SK-N-SH treated with all-trans-retinoic acid at 6 μM for 48 hours (cell line): ENCODE results near the gene UPP2.

ENCODE experiments used
- ATAC-seq: fragments of 200-7000 bp; cut with Tn5 transposase; 3 replicates; pipeline ENCODE4 v1.9.1; 2020; ENCODE audit warnings: mild to moderate bottlenecking, moderate library complexity
- ARNTL ChIP-seq: fragments of 450-650 bp; formaldehyde crosslinking; IDR thresholded peaks from 2 replicates; pipeline ENCODE4 v1.5.0; 2020; ENCODE audit warnings: low read depth, mild to moderate bottlenecking, moderate library complexity, borderline replicate concordance
- BACH2 ChIP-seq: fragments of 250-450 bp; sonication (Bioruptor Pico); IDR thresholded peaks from 2 replicates; pipeline ENCODE4 v1.9.0; 2021; ENCODE audit warnings: mild to moderate bottlenecking, borderline replicate concordance
- CSDC2 ChIP-seq: fragments of 250-450 bp; sonication (Bioruptor Pico); IDR thresholded peaks from 2 replicates; pipeline ENCODE4 v1.5.0; 2020; ENCODE audit warnings: mild to moderate bottlenecking, moderate library complexity
- ESRRG ChIP-seq: fragments of 250-450 bp; sonication (Bioruptor Pico); IDR thresholded peaks from 2 replicates; pipeline ENCODE4 v1.6.1; 2021; ENCODE audit warnings: mild to moderate bottlenecking
- GLIS3 ChIP-seq: fragments of 250-450 bp; sonication (Bioruptor Pico); IDR thresholded peaks from 2 replicates; pipeline ENCODE4 v1.5.0; 2020; ENCODE audit warnings: mild to moderate bottlenecking, moderate library complexity
- ISL1 ChIP-seq: fragments of 250-450 bp; sonication (Bioruptor Pico); IDR thresholded peaks from 2 replicates; pipeline ENCODE4 v2.1.2; 2022; ENCODE audit warnings: mild to moderate bottlenecking, moderate library complexity
- OSR1 ChIP-seq: fragments of 250-450 bp; sonication (Bioruptor Pico); IDR thresholded peaks from 2 replicates; pipeline ENCODE4 v1.8.0; 2022; ENCODE audit warnings: moderate library complexity, mild to moderate bottlenecking, inconsistent platforms
- RARB ChIP-seq: fragments of 250-450 bp; sonication (Bioruptor Pico); IDR thresholded peaks from 2 replicates; pipeline ENCODE4 v1.8.0; 2021; ENCODE audit warnings: mild to moderate bottlenecking, moderate library complexity
- SNAI2 ChIP-seq: fragments of 250-450 bp; sonication (Bioruptor Pico); IDR thresholded peaks from 2 replicates; pipeline ENCODE4 v1.5.0; 2020; ENCODE audit warnings: mild to moderate bottlenecking, moderate library complexity
- TCF4 ChIP-seq: fragments of 250-450 bp; sonication (Bioruptor Pico); IDR thresholded peaks from 2 replicates; pipeline ENCODE4 v1.8.0; 2021; ENCODE audit warnings: mild to moderate bottlenecking, moderate library complexity, borderline replicate concordance
- TOX ChIP-seq: fragments of 250-450 bp; sonication (Bioruptor Pico); IDR thresholded peaks from 2 replicates; pipeline ENCODE4 v1.8.0; 2021; ENCODE audit warnings: mild to moderate bottlenecking, moderate library complexity, borderline replicate concordance
- ZC3H10 ChIP-seq: fragments of 250-450 bp; sonication (Bioruptor Pico); IDR thresholded peaks from 2 replicates; pipeline ENCODE4 v1.5.1; 2021; ENCODE audit warnings: mild to moderate bottlenecking, moderate library complexity
- ZFP3 ChIP-seq: fragments of 250-450 bp; sonication (Bioruptor Pico); IDR thresholded peaks from 2 replicates; pipeline ENCODE4 v1.5.0; 2020; ENCODE audit warnings: mild to moderate bottlenecking, moderate library complexity
- ZFP30 ChIP-seq: fragments of 450-650 bp; formaldehyde crosslinking; IDR thresholded peaks from 2 replicates; pipeline ENCODE4 v1.5.0; 2022; ENCODE audit warnings: mild to moderate bottlenecking, moderate library complexity
- ZNF565 ChIP-seq: fragments of 450-650 bp; formaldehyde crosslinking; conservative IDR thresholded peaks from 2 replicates; pipeline ENCODE4 v1.5.0; 2020; ENCODE audit warnings: low read depth, mild to moderate bottlenecking, moderate library complexity
- ZNF70 ChIP-seq: fragments of 450-650 bp; formaldehyde crosslinking; IDR thresholded peaks from 2 replicates; pipeline ENCODE4 v1.5.0; 2020; ENCODE audit warnings: mild to moderate bottlenecking, moderate library complexity
- ZNF8 ChIP-seq: fragments of 450-650 bp; formaldehyde crosslinking; IDR thresholded peaks from 2 replicates; pipeline ENCODE4 v1.5.0; 2020; ENCODE audit warnings: mild to moderate bottlenecking, moderate library complexity
- TF ChIP-seq, protein P1 (sequence below): fragments of 250-450 bp; sonication (Bioruptor Pico); IDR thresholded peaks from 2 replicates; pipeline ENCODE4 v1.8.0; 2020; ENCODE audit warnings: mild to moderate bottlenecking, moderate library complexity, borderline replicate concordance
- TF ChIP-seq, protein P2 (sequence below): fragments of 250-450 bp; sonication (Bioruptor Pico); IDR thresholded peaks from 2 replicates; pipeline ENCODE4 v1.5.1; 2021; ENCODE audit warnings: mild to moderate bottlenecking, moderate library complexity
- TF ChIP-seq, protein P3 (sequence below): fragments of 250-450 bp; sonication (Bioruptor Pico); IDR thresholded peaks from 2 replicates; pipeline ENCODE4 v1.5.0; 2020; ENCODE audit warnings: mild to moderate bottlenecking, moderate library complexity
- TF ChIP-seq, protein P4 (sequence below): fragments of 250-450 bp; sonication (Bioruptor Pico); IDR thresholded peaks from 2 replicates; pipeline ENCODE4 v1.8.0; 2021; ENCODE audit warnings: low read depth, mild to moderate bottlenecking, moderate library complexity, borderline replicate concordance
- TF ChIP-seq, protein P5 (sequence below): fragments of 250-450 bp; sonication (Bioruptor Pico); IDR thresholded peaks from 2 replicates; pipeline ENCODE4 v1.5.1; 2020; ENCODE audit warnings: low read depth, mild to moderate bottlenecking, moderate library complexity

UPP2 gene

DNA sequence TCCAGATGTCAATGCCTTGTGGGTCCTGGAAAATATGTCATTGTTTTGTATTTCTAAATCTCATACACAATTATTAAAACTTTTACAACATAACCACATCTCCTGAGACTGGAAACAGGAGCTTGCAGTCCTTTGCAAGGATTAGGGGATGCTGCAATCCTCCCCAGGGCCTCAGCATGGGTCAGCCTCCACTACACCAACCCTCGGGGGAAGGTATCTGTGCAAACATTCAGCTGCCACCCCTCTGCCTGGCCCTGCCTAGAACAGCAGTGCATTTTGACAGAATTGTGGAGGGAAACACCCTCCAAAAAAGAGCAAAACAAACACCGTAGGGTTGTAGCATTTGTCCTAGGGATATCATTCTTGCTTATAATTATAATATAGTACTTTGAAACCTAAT, 4.2 kb upstream of the UPP2 start:
- TF ChIP-seq TCF4 (CRISPR knock-in tag) (no peak), ISL1 (CRISPR knock-in tag) (no peak), ZNF565 (no peak), BACH2 (no peak), OSR1 (CRISPR knock-in tag) (no peak), ZFP3 (CRISPR knock-in tag) (no peak), ESRRG (CRISPR knock-in tag) (no peak), SNAI2 (CRISPR knock-in tag) (no peak), ZC3H10 (CRISPR knock-in tag) (no peak)
- TF ChIP-seq, protein P1, sequence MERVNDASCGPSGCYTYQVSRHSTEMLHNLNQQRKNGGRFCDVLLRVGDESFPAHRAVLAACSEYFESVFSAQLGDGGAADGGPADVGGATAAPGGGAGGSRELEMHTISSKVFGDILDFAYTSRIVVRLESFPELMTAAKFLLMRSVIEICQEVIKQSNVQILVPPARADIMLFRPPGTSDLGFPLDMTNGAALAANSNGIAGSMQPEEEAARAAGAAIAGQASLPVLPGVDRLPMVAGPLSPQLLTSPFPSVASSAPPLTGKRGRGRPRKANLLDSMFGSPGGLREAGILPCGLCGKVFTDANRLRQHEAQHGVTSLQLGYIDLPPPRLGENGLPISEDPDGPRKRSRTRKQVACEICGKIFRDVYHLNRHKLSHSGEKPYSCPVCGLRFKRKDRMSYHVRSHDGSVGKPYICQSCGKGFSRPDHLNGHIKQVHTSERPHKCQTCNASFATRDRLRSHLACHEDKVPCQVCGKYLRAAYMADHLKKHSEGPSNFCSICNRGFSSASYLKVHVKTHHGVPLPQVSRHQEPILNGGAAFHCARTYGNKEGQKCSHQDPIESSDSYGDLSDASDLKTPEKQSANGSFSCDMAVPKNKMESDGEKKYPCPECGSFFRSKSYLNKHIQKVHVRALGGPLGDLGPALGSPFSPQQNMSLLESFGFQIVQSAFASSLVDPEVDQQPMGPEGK (CRISPR knock-in tag): no peak
- TF ChIP-seq, protein P2, sequence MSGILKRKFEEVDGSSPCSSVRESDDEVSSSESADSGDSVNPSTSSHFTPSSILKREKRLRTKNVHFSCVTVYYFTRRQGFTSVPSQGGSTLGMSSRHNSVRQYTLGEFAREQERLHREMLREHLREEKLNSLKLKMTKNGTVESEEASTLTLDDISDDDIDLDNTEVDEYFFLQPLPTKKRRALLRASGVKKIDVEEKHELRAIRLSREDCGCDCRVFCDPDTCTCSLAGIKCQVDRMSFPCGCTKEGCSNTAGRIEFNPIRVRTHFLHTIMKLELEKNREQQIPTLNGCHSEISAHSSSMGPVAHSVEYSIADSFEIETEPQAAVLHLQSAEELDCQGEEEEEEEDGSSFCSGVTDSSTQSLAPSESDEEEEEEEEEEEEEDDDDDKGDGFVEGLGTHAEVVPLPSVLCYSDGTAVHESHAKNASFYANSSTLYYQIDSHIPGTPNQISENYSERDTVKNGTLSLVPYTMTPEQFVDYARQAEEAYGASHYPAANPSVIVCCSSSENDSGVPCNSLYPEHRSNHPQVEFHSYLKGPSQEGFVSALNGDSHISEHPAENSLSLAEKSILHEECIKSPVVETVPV (CRISPR knock-in tag): no peak
- TF ChIP-seq, protein P3, sequence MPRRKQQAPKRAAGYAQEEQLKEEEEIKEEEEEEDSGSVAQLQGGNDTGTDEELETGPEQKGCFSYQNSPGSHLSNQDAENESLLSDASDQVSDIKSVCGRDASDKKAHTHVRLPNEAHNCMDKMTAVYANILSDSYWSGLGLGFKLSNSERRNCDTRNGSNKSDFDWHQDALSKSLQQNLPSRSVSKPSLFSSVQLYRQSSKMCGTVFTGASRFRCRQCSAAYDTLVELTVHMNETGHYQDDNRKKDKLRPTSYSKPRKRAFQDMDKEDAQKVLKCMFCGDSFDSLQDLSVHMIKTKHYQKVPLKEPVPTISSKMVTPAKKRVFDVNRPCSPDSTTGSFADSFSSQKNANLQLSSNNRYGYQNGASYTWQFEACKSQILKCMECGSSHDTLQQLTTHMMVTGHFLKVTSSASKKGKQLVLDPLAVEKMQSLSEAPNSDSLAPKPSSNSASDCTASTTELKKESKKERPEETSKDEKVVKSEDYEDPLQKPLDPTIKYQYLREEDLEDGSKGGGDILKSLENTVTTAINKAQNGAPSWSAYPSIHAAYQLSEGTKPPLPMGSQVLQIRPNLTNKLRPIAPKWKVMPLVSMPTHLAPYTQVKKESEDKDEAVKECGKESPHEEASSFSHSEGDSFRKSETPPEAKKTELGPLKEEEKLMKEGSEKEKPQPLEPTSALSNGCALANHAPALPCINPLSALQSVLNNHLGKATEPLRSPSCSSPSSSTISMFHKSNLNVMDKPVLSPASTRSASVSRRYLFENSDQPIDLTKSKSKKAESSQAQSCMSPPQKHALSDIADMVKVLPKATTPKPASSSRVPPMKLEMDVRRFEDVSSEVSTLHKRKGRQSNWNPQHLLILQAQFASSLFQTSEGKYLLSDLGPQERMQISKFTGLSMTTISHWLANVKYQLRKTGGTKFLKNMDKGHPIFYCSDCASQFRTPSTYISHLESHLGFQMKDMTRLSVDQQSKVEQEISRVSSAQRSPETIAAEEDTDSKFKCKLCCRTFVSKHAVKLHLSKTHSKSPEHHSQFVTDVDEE (CRISPR knock-in tag): no peak
- no peak for ATAC-seq

DNA sequence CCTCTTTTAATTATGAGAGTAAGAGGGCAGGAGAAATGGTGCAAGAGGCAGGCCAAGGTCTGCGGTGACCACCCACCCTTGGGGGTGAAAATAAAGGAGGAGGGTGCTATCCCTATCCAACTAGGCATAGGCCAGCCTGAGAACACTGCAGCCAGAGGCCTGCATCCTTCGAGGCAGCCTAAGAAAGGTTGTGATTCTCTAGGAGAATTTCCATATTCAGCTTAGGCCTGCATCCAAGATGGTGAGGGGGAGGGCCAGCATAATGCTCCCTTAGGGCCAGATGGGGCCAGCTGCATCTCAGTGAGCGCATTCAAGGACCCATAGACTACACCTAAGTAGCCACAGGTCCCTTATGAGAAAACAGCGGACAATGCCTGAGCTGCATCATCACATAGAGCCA, 3.5 kb upstream of the UPP2 start:
- ATAC-seq: no peak
- no peak for TF ChIP-seq CSDC2 (CRISPR knock-in tag)
- no peak for TF ChIP-seq ZFP30 (CRISPR knock-in tag)
- TF ChIP-seq ISL1 (CRISPR knock-in tag): no peak
- TF ChIP-seq ZNF8: no peak
- no peak for TF ChIP-seq RARB (CRISPR knock-in tag)
- TF ChIP-seq BACH2: no peak
- TF ChIP-seq ZNF70 (CRISPR knock-in tag): no peak
- no peak for TF ChIP-seq GLIS3 (CRISPR knock-in tag)
- TF ChIP-seq, protein P2 (CRISPR knock-in tag): no peak

DNA sequence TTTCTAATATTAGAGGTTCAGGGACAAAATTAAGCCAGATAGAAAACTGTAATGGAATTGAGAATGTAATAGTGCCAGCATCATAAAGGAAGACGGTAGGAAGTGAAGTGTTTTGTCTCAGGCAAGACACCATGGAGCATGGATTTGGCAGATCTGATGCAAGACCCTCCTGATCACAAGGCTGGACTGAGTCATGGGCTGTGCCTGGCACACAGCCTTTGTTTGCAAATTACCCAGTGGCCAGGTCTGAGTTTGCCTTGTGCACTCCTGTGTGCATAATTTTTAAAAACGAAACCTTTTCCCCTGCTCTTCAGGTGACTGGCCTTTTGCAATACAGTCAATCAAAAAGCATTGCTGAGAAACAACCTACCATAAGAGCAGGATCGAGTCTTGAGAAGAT, 2.0 kb upstream of the UPP2 start:
- no peak for ATAC-seq
- TF ChIP-seq OSR1 (CRISPR knock-in tag) (no peak), CSDC2 (CRISPR knock-in tag) (no peak), ZC3H10 (CRISPR knock-in tag) (no peak), ISL1 (CRISPR knock-in tag) (no peak), RARB (CRISPR knock-in tag) (no peak), TCF4 (CRISPR knock-in tag) (no peak), ZNF70 (CRISPR knock-in tag) (no peak), ZNF565 (no peak), GLIS3 (CRISPR knock-in tag) (no peak), SNAI2 (CRISPR knock-in tag) (no peak), ARNTL (CRISPR knock-in tag) (no peak), ZNF8 (no peak), TOX (CRISPR knock-in tag) (no peak), ZFP30 (CRISPR knock-in tag) (no peak)
- TF ChIP-seq, protein P4, sequence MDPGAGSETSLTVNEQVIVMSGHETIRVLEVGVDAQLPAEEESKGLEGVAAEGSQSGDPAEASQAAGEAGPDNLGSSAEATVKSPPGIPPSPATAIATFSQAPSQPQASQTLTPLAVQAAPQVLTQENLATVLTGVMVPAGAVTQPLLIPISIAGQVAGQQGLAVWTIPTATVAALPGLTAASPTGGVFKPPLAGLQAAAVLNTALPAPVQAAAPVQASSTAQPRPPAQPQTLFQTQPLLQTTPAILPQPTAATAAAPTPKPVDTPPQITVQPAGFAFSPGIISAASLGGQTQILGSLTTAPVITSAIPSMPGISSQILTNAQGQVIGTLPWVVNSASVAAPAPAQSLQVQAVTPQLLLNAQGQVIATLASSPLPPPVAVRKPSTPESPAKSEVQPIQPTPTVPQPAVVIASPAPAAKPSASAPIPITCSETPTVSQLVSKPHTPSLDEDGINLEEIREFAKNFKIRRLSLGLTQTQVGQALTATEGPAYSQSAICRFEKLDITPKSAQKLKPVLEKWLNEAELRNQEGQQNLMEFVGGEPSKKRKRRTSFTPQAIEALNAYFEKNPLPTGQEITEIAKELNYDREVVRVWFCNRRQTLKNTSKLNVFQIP (CRISPR knock-in tag): no peak
- TF ChIP-seq, protein P2 (CRISPR knock-in tag): no peak
- TF ChIP-seq, protein P5, sequence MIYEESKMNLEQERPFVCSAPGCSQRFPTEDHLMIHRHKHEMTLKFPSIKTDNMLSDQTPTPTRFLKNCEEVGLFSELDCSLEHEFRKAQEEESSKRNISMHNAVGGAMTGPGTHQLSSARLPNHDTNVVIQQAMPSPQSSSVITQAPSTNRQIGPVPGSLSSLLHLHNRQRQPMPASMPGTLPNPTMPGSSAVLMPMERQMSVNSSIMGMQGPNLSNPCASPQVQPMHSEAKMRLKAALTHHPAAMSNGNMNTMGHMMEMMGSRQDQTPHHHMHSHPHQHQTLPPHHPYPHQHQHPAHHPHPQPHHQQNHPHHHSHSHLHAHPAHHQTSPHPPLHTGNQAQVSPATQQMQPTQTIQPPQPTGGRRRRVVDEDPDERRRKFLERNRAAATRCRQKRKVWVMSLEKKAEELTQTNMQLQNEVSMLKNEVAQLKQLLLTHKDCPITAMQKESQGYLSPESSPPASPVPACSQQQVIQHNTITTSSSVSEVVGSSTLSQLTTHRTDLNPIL: no peak
- TF ChIP-seq, protein P1 (CRISPR knock-in tag): no peak
